Liver (tissue), 9 donors: ENCODE measurements around the gene METTL4. TPM values are rescaled to one million over a fixed set of nuclear protein-coding genes. Genes with fewer than 3 reads are reported as not detected.

Source experiments
- DNase-seq: peaks from one replicate; pipeline ENCODE4 v3.0.0-alpha.2; 2017; ENCODE audit warnings: low spot score
- H3K27ac ChIP-seq, 2 donors: one replicate each; pipeline ENCODE4 v1.7.0; 2013; ENCODE audit warnings: inconsistent platforms in 2 of 2, low read length in 2 of 2, control low read depth in 1 of 2, low read depth in 1 of 2, mild to moderate bottlenecking in 1 of 2
- H3K27me3 ChIP-seq, 4 donors: one replicate each; pipeline versions ENCODE4 v1.6.1 to v1.7.0; 2013; ENCODE audit warnings: low read length in 3 of 4, inconsistent platforms in 1 of 4, mild to moderate bottlenecking in 1 of 4, moderate library complexity in 1 of 4; ENCODE audit not compliant: control insufficient read depth in 4 of 4, insufficient read depth in 4 of 4
- H3K36me3 ChIP-seq, 4 donors: one replicate each; pipeline versions ENCODE4 v1.6.1 to v1.7.0; 2013; ENCODE audit warnings: low read length in 3 of 4, mild to moderate bottlenecking in 3 of 4, low read depth in 1 of 4, moderate library complexity in 1 of 4; ENCODE audit not compliant: control insufficient read depth in 4 of 4, insufficient read depth in 3 of 4
- H3K4me1 ChIP-seq, 4 donors: one replicate each; pipeline versions ENCODE4 v1.6.1 to v1.7.0; 2013; ENCODE audit warnings: low read length in 3 of 4, mild to moderate bottlenecking in 3 of 4, moderate library complexity in 1 of 4; ENCODE audit not compliant: control insufficient read depth in 4 of 4, insufficient read depth in 4 of 4
- H3K4me3 ChIP-seq, 3 donors: one replicate each; pipeline versions ENCODE4 v1.6.1 to v1.7.0; 2013; ENCODE audit warnings: low read length in 3 of 3, control low read depth in 1 of 3, low read depth in 1 of 3, mild to moderate bottlenecking in 1 of 3
- H3K9ac ChIP-seq, 2 donors: one replicate each; pipeline ENCODE4 v1.7.0; 2013; ENCODE audit warnings: low read length in 2 of 2, mild to moderate bottlenecking in 2 of 2, moderate library complexity in 2 of 2, control low read depth in 1 of 2, low read depth in 1 of 2
- H3K9me3 ChIP-seq, 4 donors: one replicate each; pipeline versions ENCODE4 v1.6.1 to v1.7.0; 2013; ENCODE audit warnings: low read length in 3 of 4; ENCODE audit not compliant: control insufficient read depth in 4 of 4
- ATF3 ChIP-seq: IDR thresholded peaks from 2 replicates; pipeline ENCODE4 v1.6.1; 2016; ENCODE audit warnings: antibody characterized with exemption
- CTCF ChIP-seq: fragments of 150-350 bp; IDR thresholded peaks from 2 replicates; pipeline ENCODE4 v1.5.1; 2017; ENCODE audit warnings: improper control_type of control experiment, low read depth, low read length; ENCODE audit not compliant: missing input control
- EGR1 ChIP-seq, 2 donors: IDR thresholded peaks; 2 replicates each; pipeline ENCODE4 v1.6.1; 2016 to 2018; ENCODE audit warnings: antibody characterized with exemption in 2 of 2, low read depth in 2 of 2
- FOXA1 ChIP-seq: IDR thresholded peaks from 2 replicates; pipeline ENCODE4 v1.6.1; 2016; ENCODE audit warnings: antibody characterized with exemption
- FOXA2 ChIP-seq: IDR thresholded peaks from 2 replicates; pipeline ENCODE4 v1.6.1; 2016; ENCODE audit warnings: antibody characterized with exemption
- GABPA ChIP-seq, 2 donors: IDR thresholded peaks in 1 of 2; conservative IDR thresholded peaks in 1 of 2; 2 replicates each; pipeline ENCODE4 v1.6.1; 2016; ENCODE audit warnings: antibody characterized with exemption in 2 of 2, mild to moderate bottlenecking in 1 of 2, moderate library complexity in 1 of 2
- HNF4A ChIP-seq, 2 donors: conservative IDR thresholded peaks; 2 replicates each; pipeline ENCODE4 v1.6.1; 2016; ENCODE audit warnings: antibody characterized with exemption in 2 of 2, mild to moderate bottlenecking in 2 of 2
- HNF4G ChIP-seq: IDR thresholded peaks from 2 replicates; pipeline ENCODE4 v1.6.1; 2016; ENCODE audit warnings: antibody characterized with exemption
- JUND ChIP-seq, 2 donors: IDR thresholded peaks; 2 replicates each; pipeline ENCODE4 v1.6.1; 2016; ENCODE audit warnings: antibody characterized with exemption in 2 of 2
- MAX ChIP-seq: IDR thresholded peaks from 2 replicates; pipeline ENCODE4 v1.6.1; 2016; ENCODE audit warnings: antibody characterized with exemption
- NR2F2 ChIP-seq: IDR thresholded peaks from 2 replicates; pipeline ENCODE4 v1.6.1; 2016; ENCODE audit warnings: antibody characterized with exemption
- RAD21 ChIP-seq, 2 donors: IDR thresholded peaks; 2 replicates each; pipeline ENCODE4 v1.6.1; 2016; ENCODE audit warnings: antibody characterized with exemption in 2 of 2, mild to moderate bottlenecking in 2 of 2
- REST ChIP-seq: IDR thresholded peaks from 2 replicates; pipeline ENCODE4 v1.6.1; 2016; ENCODE audit warnings: antibody characterized with exemption, mild to moderate bottlenecking
- RXRA ChIP-seq, 2 donors: IDR thresholded peaks; 2 replicates each; pipeline ENCODE4 v1.6.1; 2017 to 2018; ENCODE audit warnings: antibody characterized with exemption in 2 of 2, mild to moderate bottlenecking in 1 of 2
- SP1 ChIP-seq: IDR thresholded peaks from 2 replicates; pipeline ENCODE4 v1.6.1; 2018; ENCODE audit warnings: antibody characterized with exemption, mild to moderate bottlenecking
- TAF1 ChIP-seq: conservative IDR thresholded peaks from 2 replicates; pipeline ENCODE4 v1.6.1; 2016; ENCODE audit warnings: antibody characterized with exemption, mild to moderate bottlenecking
- YY1 ChIP-seq: IDR thresholded peaks from 2 replicates; pipeline ENCODE4 v1.6.1; 2016; ENCODE audit warnings: antibody characterized with exemption, mild to moderate bottlenecking
- ZBTB33 ChIP-seq: IDR thresholded peaks from 2 replicates; pipeline ENCODE4 v1.6.1; 2016; ENCODE audit warnings: antibody characterized with exemption
- WGBS: extraction: QIAGEN DNeasy Blood & Tissue Kit; methylation state at CpG from one replicate; pipeline ENCODE4 v1.1.7; 2013; 5-methylcytosine and 5-hydroxymethylcytosine counted together
- polyA plus RNA-seq, 2 donors: library from polyadenylated mRNA; stranded (reverse) in 1 of 2; unstranded in 1 of 2; fragments of 200-250 nt in 1 of 2; fragments of >200 nt in 1 of 2; fragmentation: Nextera tagmentation in 1 of 2; extraction: Ambion mirVana in 1 of 2; gene quantifications; one replicate each; pipeline versions ENCODE4 v1.2.1 to v1.2.3, GENCODE V29; 2013 to 2015
- total RNA-seq, 2 donors: library from RNA; depleted of rRNA; stranded (reverse); fragments of >200 nt; gene quantifications; one replicate each; pipeline ENCODE4 v1.2.3, GENCODE V29; 2014
- donor health status: healthy.
- donor health status: healthy.
- donor health status: healthy.
- donor health status: healthy.
- donor health status: healthy.

The METTL4 gene
- total and polyA plus RNA-seq, 4 donors = 1.9 to 13.9 (median 3.5) TPM

GRCh38 chr18:2495381-2495780 is 75.9 kb downstream of the METTL4 start:
- no peak overlapping the region for H3K27ac ChIP-seq
- no peak overlapping the region for H3K9ac ChIP-seq
- no peaks in the 10 kb centered on the region for H3K27me3 ChIP-seq
- no peak for DNase-seq
- WGBS = 94% methylated on average over 1 of the region's 1 CpG
- no peaks in the 10 kb centered on the region for H3K9me3 ChIP-seq
- no peaks in the 10 kb centered on the region for H3K36me3 ChIP-seq
- H3K4me3 ChIP-seq = no peak overlapping the region
- TF ChIP-seq TAF1 = no peak
- no peak for TF ChIP-seq EGR1 (IDR thresholded peaks at IDR 0.05; ENCODE audit: low read depth in 2 of 2)
- no peak for TF ChIP-seq YY1
- TF ChIP-seq NR2F2 = no peak
- no peak for TF ChIP-seq REST
- TF ChIP-seq HNF4G = no peak
- TF ChIP-seq GABPA (IDR thresholded peaks at IDR 0.05 in 1 of 2, conservative IDR thresholded peaks at IDR 0.05 in 1 of 2) = no peak
- TF ChIP-seq RXRA (IDR thresholded peaks at IDR 0.05) = no peak
- no peak for TF ChIP-seq CTCF
- no peak for TF ChIP-seq ZBTB33
- no peak for TF ChIP-seq FOXA2
- no peak for TF ChIP-seq ATF3
- TF ChIP-seq SP1 = no peak
- no peak for TF ChIP-seq MAX
- no peak for TF ChIP-seq HNF4A (conservative IDR thresholded peaks at IDR 0.05)
- no peak for TF ChIP-seq FOXA1
- TF ChIP-seq JUND (IDR thresholded peaks at IDR 0.05) = no peak
- no peak for TF ChIP-seq RAD21 (IDR thresholded peaks at IDR 0.05)
- no peaks in the 10 kb centered on the region for H3K4me1 ChIP-seq
